Mesenchymal stem cell (in vitro differentiated cells and primary cell): ENCODE data around the gene DDT.
A peak's percentile ranks its signal among the peaks of the same experiment; 100 is the strongest.

Source experiments
- DNase-seq: peaks from one replicate; pipeline ENCODE4 v3.0.0-alpha.2; 2013
- H2AFZ ChIP-seq: one replicate; pipeline ENCODE4 v1.6.1; 2013; ENCODE audit warnings: low read depth, mild to moderate bottlenecking, control low read depth, inconsistent platforms, low read length, moderate library complexity
- H2AK5ac ChIP-seq: 2 replicates; pipeline ENCODE4 v1.6.1; 2013; ENCODE audit warnings: low read length, moderate library complexity, mild to moderate bottlenecking, inconsistent platforms; ENCODE audit not compliant: severe bottlenecking
- H2BK120ac ChIP-seq: one replicate; pipeline ENCODE4 v1.6.1; 2013; ENCODE audit warnings: low read depth, mild to moderate bottlenecking, inconsistent platforms, low read length, moderate library complexity
- H2BK12ac ChIP-seq, 2 experiments: one replicate each; pipeline ENCODE4 v1.6.1; 2013; ENCODE audit warnings: inconsistent platforms in 2 of 2, low read length in 2 of 2, mild to moderate bottlenecking in 2 of 2, moderate library complexity in 2 of 2, control low read depth in 1 of 2
- H2BK15ac ChIP-seq: one replicate; pipeline ENCODE4 v1.6.1; 2013; ENCODE audit warnings: mild to moderate bottlenecking, low read depth, inconsistent platforms; ENCODE audit not compliant: poor library complexity, severe bottlenecking
- H2BK5ac ChIP-seq: 2 replicates; pipeline ENCODE4 v1.6.1; 2013; ENCODE audit warnings: low read depth, mild to moderate bottlenecking, low read length, control low read depth, inconsistent platforms; ENCODE audit not compliant: poor library complexity, severe bottlenecking
- H3K14ac ChIP-seq, 2 experiments: one replicate each; pipeline ENCODE4 v1.6.1; 2013; ENCODE audit warnings: inconsistent platforms in 2 of 2, low read length in 2 of 2, control low read depth in 1 of 2, mild to moderate bottlenecking in 1 of 2, moderate library complexity in 1 of 2
- H3K18ac ChIP-seq, 2 experiments: one replicate each; pipeline ENCODE4 v1.6.1; 2013; ENCODE audit warnings: inconsistent platforms in 2 of 2, low read length in 2 of 2, control low read depth in 1 of 2, low read depth in 1 of 2, mild to moderate bottlenecking in 1 of 2
- H3K23ac ChIP-seq, 2 experiments: one replicate each; pipeline ENCODE4 v1.6.1; 2013; ENCODE audit warnings: inconsistent platforms in 2 of 2, low read length in 2 of 2, mild to moderate bottlenecking in 2 of 2, moderate library complexity in 2 of 2, control low read depth in 1 of 2
- H3K27ac ChIP-seq: 2 replicates; pipeline ENCODE4 v1.5.1; 2013; ENCODE audit warnings: mild to moderate bottlenecking, moderate library complexity, low read length, control low read depth, inconsistent platforms; ENCODE audit not compliant: poor library complexity, severe bottlenecking
- H3K27me3 ChIP-seq, 2 experiments: 2 replicates each; pipeline versions ENCODE4 v1.6.1 to v1.7.0; 2013; ENCODE audit warnings: low read length in 2 of 2, mild to moderate bottlenecking in 2 of 2, moderate library complexity in 2 of 2, control low read depth in 1 of 2, inconsistent platforms in 1 of 2; ENCODE audit not compliant: control insufficient read depth in 1 of 2, insufficient read depth in 1 of 2
- H3K36me3 ChIP-seq, 2 experiments: 2 replicates each; pipeline versions ENCODE4 v1.6.1 to v1.7.0; 2013; ENCODE audit warnings: low read length in 2 of 2, control low read depth in 1 of 2, inconsistent platforms in 1 of 2, low read depth in 1 of 2, mild to moderate bottlenecking in 1 of 2; ENCODE audit not compliant: insufficient read depth in 2 of 2, control insufficient read depth in 1 of 2
- H3K4ac ChIP-seq, 2 experiments: one replicate each; pipeline ENCODE4 v1.6.1; 2013; ENCODE audit warnings: inconsistent platforms in 2 of 2, low read length in 2 of 2, mild to moderate bottlenecking in 2 of 2, moderate library complexity in 2 of 2, control low read depth in 1 of 2, low read depth in 1 of 2
- H3K4me1 ChIP-seq: 2 replicates; pipeline ENCODE4 v1.6.1; 2013; ENCODE audit warnings: low read depth, low read length, control low read depth; ENCODE audit not compliant: control insufficient read depth, insufficient read depth
- H3K4me2 ChIP-seq: 2 replicates; pipeline ENCODE4 v1.6.1; 2013; ENCODE audit warnings: low read length, mild to moderate bottlenecking, inconsistent platforms; ENCODE audit not compliant: poor library complexity, severe bottlenecking
- H3K4me3 ChIP-seq, 2 experiments: 2 replicates each; pipeline versions ENCODE4 v1.5.1 to v1.7.0; 2013; ENCODE audit warnings: low read length in 2 of 2, mild to moderate bottlenecking in 2 of 2, control low read depth in 1 of 2, low read depth in 1 of 2; ENCODE audit not compliant: insufficient read depth in 1 of 2
- H3K79me1 ChIP-seq: replicated peaks from 2 replicates; pipeline ENCODE4 v1.6.1; 2013; ENCODE audit warnings: mild to moderate bottlenecking, control low read depth, low read length, inconsistent platforms; ENCODE audit not compliant: poor library complexity, severe bottlenecking
- H3K9ac ChIP-seq: 2 replicates; pipeline ENCODE4 v1.7.0; 2013; ENCODE audit warnings: mild to moderate bottlenecking, low read length, moderate library complexity
- H3K9me3 ChIP-seq: 2 replicates; pipeline ENCODE4 v1.7.0; 2013; ENCODE audit warnings: mild to moderate bottlenecking, low read length; ENCODE audit not compliant: control insufficient read depth
- H4K8ac ChIP-seq: one replicate; pipeline ENCODE4 v1.6.1; 2013; ENCODE audit warnings: inconsistent platforms, mild to moderate bottlenecking, low read length, moderate library complexity
- H4K91ac ChIP-seq: one replicate; pipeline ENCODE4 v1.6.1; 2013; ENCODE audit warnings: mild to moderate bottlenecking, low read length, inconsistent platforms
- WGBS: methylation state at CpG from one replicate; pipeline ENCODE4 v1.1.7; 2013; ENCODE audit warnings: mixed read lengths; 5-methylcytosine and 5-hydroxymethylcytosine counted together

Gene DDT

GRCh38 chr22:24008022-24008283 lies 33.7 kb upstream of the DDT start:
- H2AFZ ChIP-seq: no peak overlapping the region
- H3K14ac ChIP-seq: no peak overlapping the region
- H4K8ac ChIP-seq: no peak overlapping the region
- peaks cover 5% of the 10 kb centered on the region for H3K79me1 ChIP-seq
- DNase-seq: no peak
- no peak overlapping the region for H2BK5ac ChIP-seq
- no peak overlapping the region for H3K4ac ChIP-seq
- no peak overlapping the region for H3K23ac ChIP-seq
- no peaks in the 10 kb centered on the region for H3K36me3 ChIP-seq
- no peak overlapping the region for H3K4me3 ChIP-seq
- no peak overlapping the region for H4K91ac ChIP-seq
- WGBS: 89% methylated on average over 1 of the region's 1 CpG
- peaks cover 2% of the 10 kb centered on the region for H3K4me1 ChIP-seq
- H3K18ac ChIP-seq: no peak overlapping the region
- no peak overlapping the region for H2AK5ac ChIP-seq
- no peak overlapping the region for H2BK120ac ChIP-seq
- peak overlapping the region; percentile 3 for H2BK15ac ChIP-seq
- no peak overlapping the region for H2BK12ac ChIP-seq
- no peak overlapping the region for H3K9ac ChIP-seq
- peaks cover 7 to 8% of the 10 kb centered on the region in 2 experiments for H3K27me3 ChIP-seq
- no peaks in the 10 kb centered on the region for H3K9me3 ChIP-seq
- no peak overlapping the region for H3K27ac ChIP-seq
- H3K4me2 ChIP-seq: no peak overlapping the region

GRCh38 chr22:24007253-24008021 lies 33.2 kb upstream of the DDT start:
- peak overlapping the region; percentile 3 for H2BK15ac ChIP-seq
- H3K27ac ChIP-seq: no peak overlapping the region
- no peak for DNase-seq
- H4K8ac ChIP-seq: no peak overlapping the region
- H3K4me1 ChIP-seq: peaks cover 2% of the 10 kb centered on the region
- no peak overlapping the region for H2BK5ac ChIP-seq
- no peak overlapping the region for H3K14ac ChIP-seq
- H4K91ac ChIP-seq: no peak overlapping the region
- no peak overlapping the region for H3K18ac ChIP-seq
- H3K9ac ChIP-seq: no peak overlapping the region
- no peak overlapping the region for H3K4me2 ChIP-seq
- no peak overlapping the region for H3K4me3 ChIP-seq
- H2AK5ac ChIP-seq: no peak overlapping the region
- 79% methylated on average over 8 of the region's 8 CpGs for WGBS
- H3K4ac ChIP-seq: no peak overlapping the region
- no peak overlapping the region for H2BK12ac ChIP-seq
- H3K27me3 ChIP-seq: peaks cover 7 to 8% of the 10 kb centered on the region in 2 experiments
- H2BK120ac ChIP-seq: no peak overlapping the region
- no peaks in the 10 kb centered on the region for H3K9me3 ChIP-seq
- H2AFZ ChIP-seq: no peak overlapping the region
- no peaks in the 10 kb centered on the region for H3K36me3 ChIP-seq
- H3K79me1 ChIP-seq: peaks cover 5% of the 10 kb centered on the region
- H3K23ac ChIP-seq: no peak overlapping the region

- Histone ChIP-seq H3K9me3 (no peaks in the 10 kb centered on the region), H2BK12ac (no peak overlapping the region), H3K36me3 (no peaks in the 10 kb centered on the region), H2AFZ (no peak overlapping the region), H2BK5ac (no peak overlapping the region), H2BK15ac (no peak overlapping the region), H3K27me3 (peaks cover 7 to 8% of the 10 kb centered on the region in 2 experiments), H4K8ac (no peak overlapping the region), H3K18ac (no peak overlapping the region), H3K23ac (no peak overlapping the region), H3K4ac (no peak overlapping the region), H4K91ac (no peak overlapping the region), H3K27ac (no peak overlapping the region), H3K4me1 (no peaks in the 10 kb centered on the region), H2BK120ac (no peak overlapping the region), H2AK5ac (no peak overlapping the region), H3K14ac (no peak overlapping the region), H3K4me3 (no peak overlapping the region), H3K9ac (no peak overlapping the region), H3K79me1 (peaks cover 3% of the 10 kb centered on the region), H3K4me2 (no peak overlapping the region)
- 82% methylated on average over 6 of the region's 6 CpGs for WGBS
- DNase-seq: no peak
Observed at GRCh38 chr22:24006914-24007214, 32.6 kb upstream of the DDT start.

GRCh38 chr22:24006207-24006913 lies 32.1 kb upstream of the DDT start:
- Histone ChIP-seq H2AK5ac (no peak overlapping the region), H3K23ac (no peak overlapping the region), H2BK5ac (no peak overlapping the region), H2BK12ac (no peak overlapping the region), H2AFZ (no peak overlapping the region), H4K8ac (no peak overlapping the region), H3K36me3 (no peaks in the 10 kb centered on the region), H2BK120ac (no peak overlapping the region), H3K4ac (no peak overlapping the region), H3K18ac (no peak overlapping the region), H4K91ac (peak overlapping the region; percentile 35), H3K4me1 (no peaks in the 10 kb centered on the region), H3K27me3 (peaks cover 7 to 8% of the 10 kb centered on the region in 2 experiments), H3K27ac (no peak overlapping the region), H3K9ac (no peak overlapping the region), H3K14ac (peak overlapping the region in 1 of 2 experiments; percentile 19), H3K4me2 (no peak overlapping the region), H3K79me1 (no peaks in the 10 kb centered on the region), H2BK15ac (no peak overlapping the region), H3K9me3 (no peaks in the 10 kb centered on the region), H3K4me3 (no peak overlapping the region)
- 79% methylated on average over 10 of the region's 10 CpGs for WGBS
- DNase-seq: no peak
